Ascending aorta (tissue), 2 donors: ENCODE measurements around the gene MT1H. TPM values are rescaled to one million over a fixed set of nuclear protein-coding genes. Genes with fewer than 3 reads are reported as not detected.

ENCODE experiments used
- DNase-seq, 2 donors: peaks; one replicate each; pipeline ENCODE4 v3.0.0-alpha.2; 2019; ENCODE audit warnings: low spot score in 2 of 2
- H3K27ac ChIP-seq, 2 donors: fragments of 200-600 bp; sonication (generic); one replicate each; pipeline ENCODE4 v1.5.1; 2016 to 2017; ENCODE audit warnings: mild to moderate bottlenecking in 1 of 2
- H3K27me3 ChIP-seq: fragments of 200-600 bp; sonication (generic); one replicate; pipeline ENCODE4 v1.5.1; 2017
- H3K36me3 ChIP-seq, 2 donors: fragments of 200-600 bp; sonication (generic); one replicate each; pipeline ENCODE4 v1.5.1; 2016
- H3K4me1 ChIP-seq, 2 donors: fragments of 200-600 bp; sonication (generic); one replicate each; pipeline ENCODE4 v1.5.1; 2016 to 2017; ENCODE audit warnings: mild to moderate bottlenecking in 1 of 2
- H3K4me3 ChIP-seq, 2 donors: fragments of 200-600 bp; sonication (generic); one replicate each; pipeline ENCODE4 v1.5.1; 2016 to 2017; ENCODE audit warnings: mild to moderate bottlenecking in 1 of 2
- H3K9me3 ChIP-seq, 2 donors: fragments of 200-600 bp; sonication (generic); one replicate each; pipeline ENCODE4 v1.5.1; 2016
- intact Hi-C: fragments of 100-400 bp; cut with DNase I; formaldehyde crosslinking; loops from one replicate; pipeline ENCODE4 v1.15.1; 2023
- total RNA-seq: library from RNA; depleted of rRNA; stranded (reverse); fragments of >200 nt; gene quantifications from one replicate; pipeline ENCODE4 v1.1.0, GENCODE V29; 2016
- TF ChIP-seq, protein P1 (sequence below), 3 experiments: fragments of 200-600 bp in 2 of 3; fragments of 450-650 bp in 1 of 3; sonication (generic) in 2 of 3; IDR thresholded peaks; one replicate each; pipeline ENCODE4 v1.5.1; 2016 to 2019; ENCODE audit warnings: antibody characterized with exemption in 3 of 3, mild to moderate bottlenecking in 1 of 3, moderate library complexity in 1 of 3

The MT1H gene
- total RNA-seq, 1 donor from 2014 or later, result not detected

DNA sequence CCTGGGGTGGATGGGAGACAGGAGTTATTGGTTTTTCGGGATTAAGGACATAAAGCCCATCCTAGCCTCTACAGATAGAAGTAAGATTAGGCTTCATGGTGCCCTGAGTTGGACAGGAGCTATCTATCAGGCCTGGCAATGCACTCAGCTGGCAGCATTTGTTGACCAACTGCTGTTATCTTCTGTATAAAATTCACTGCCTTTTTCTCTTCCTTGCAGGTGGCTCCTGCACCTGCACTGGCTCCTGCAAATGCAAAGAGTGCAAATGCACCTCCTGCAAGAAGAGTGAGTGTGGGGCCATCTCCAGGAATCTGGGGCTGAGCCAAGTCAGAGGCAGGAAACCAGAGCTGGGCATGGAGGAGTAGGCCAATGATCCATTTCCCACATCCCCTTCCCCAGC, 30.6 kb upstream of the MT1H start:
- Histone ChIP-seq H3K4me3 (no peak overlapping the region), H3K27ac (peak overlapping the region in 1 of 2 donors; percentile 82), H3K36me3 (no peaks in the 10 kb centered on the region), H3K4me1 (peaks cover 6 to 24% of the 10 kb centered on the region in 2 donors), H3K27me3 (no peaks in the 10 kb centered on the region), H3K9me3 (no peaks in the 10 kb centered on the region)
- DNase-seq, result no peak
- intact Hi-C loops, result loop anchor here (10.0 kb wide), 1 partner anchor 546 kb away; the partner anchor contains the start of genes PSME3IP1 and RSPRY1
- TF ChIP-seq, protein P1, sequence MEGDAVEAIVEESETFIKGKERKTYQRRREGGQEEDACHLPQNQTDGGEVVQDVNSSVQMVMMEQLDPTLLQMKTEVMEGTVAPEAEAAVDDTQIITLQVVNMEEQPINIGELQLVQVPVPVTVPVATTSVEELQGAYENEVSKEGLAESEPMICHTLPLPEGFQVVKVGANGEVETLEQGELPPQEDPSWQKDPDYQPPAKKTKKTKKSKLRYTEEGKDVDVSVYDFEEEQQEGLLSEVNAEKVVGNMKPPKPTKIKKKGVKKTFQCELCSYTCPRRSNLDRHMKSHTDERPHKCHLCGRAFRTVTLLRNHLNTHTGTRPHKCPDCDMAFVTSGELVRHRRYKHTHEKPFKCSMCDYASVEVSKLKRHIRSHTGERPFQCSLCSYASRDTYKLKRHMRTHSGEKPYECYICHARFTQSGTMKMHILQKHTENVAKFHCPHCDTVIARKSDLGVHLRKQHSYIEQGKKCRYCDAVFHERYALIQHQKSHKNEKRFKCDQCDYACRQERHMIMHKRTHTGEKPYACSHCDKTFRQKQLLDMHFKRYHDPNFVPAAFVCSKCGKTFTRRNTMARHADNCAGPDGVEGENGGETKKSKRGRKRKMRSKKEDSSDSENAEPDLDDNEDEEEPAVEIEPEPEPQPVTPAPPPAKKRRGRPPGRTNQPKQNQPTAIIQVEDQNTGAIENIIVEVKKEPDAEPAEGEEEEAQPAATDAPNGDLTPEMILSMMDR (IDR thresholded peaks at IDR 0.05), result no peak

DNA sequence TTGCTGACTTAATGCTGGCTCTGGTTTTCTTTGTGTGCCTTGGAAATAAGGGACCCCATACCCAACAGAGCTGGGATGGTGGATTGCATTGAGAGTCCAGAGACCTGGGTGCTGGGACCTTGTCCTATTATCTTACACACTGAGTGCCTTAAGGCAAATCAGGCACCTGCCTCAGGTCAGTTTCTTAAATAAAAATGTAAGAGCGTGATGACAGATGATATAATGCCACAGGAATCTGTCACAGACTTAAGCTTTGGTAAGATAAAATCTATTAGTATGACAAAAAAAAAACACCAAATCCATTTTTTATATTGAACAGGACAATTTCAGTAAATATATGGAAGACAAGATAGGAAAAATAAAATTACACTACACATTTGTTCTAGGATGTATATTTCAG, 29.5 kb upstream of the MT1H start:
- no peak for DNase-seq
- Histone ChIP-seq H3K27me3 (no peaks in the 10 kb centered on the region), H3K4me1 (peaks cover 6 to 24% of the 10 kb centered on the region in 2 donors), H3K9me3 (no peaks in the 10 kb centered on the region), H3K27ac (no peak overlapping the region), H3K36me3 (no peaks in the 10 kb centered on the region), H3K4me3 (no peak overlapping the region)
- intact Hi-C loops, result loop anchor here (5.0 kb wide), 1 partner anchor 123 kb away; no protein-coding TSS in a partner anchor
- TF ChIP-seq, protein P1 (IDR thresholded peaks at IDR 0.05), result no peak

DNA sequence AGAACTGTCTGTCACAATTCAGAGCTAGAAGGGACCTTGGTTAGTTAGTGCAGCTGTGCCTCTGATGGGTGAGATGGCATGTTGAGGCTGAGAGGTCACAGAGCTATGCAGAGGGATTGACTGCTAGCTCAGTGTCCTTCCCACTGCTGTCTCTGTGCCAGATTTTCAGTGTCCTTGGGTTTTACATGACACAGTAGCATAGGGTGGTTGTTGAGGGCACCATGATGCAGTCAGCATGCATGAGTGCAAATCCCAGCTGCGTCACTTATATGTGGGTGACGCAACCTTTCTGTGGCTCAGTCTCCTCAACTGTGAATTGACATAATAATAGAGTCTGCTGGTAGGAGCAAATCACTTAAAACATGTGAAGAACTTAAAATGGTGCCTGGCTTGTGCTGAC, 28.4 kb upstream of the MT1H start:
- no peaks in the 10 kb centered on the region for H3K27me3 ChIP-seq

DNA sequence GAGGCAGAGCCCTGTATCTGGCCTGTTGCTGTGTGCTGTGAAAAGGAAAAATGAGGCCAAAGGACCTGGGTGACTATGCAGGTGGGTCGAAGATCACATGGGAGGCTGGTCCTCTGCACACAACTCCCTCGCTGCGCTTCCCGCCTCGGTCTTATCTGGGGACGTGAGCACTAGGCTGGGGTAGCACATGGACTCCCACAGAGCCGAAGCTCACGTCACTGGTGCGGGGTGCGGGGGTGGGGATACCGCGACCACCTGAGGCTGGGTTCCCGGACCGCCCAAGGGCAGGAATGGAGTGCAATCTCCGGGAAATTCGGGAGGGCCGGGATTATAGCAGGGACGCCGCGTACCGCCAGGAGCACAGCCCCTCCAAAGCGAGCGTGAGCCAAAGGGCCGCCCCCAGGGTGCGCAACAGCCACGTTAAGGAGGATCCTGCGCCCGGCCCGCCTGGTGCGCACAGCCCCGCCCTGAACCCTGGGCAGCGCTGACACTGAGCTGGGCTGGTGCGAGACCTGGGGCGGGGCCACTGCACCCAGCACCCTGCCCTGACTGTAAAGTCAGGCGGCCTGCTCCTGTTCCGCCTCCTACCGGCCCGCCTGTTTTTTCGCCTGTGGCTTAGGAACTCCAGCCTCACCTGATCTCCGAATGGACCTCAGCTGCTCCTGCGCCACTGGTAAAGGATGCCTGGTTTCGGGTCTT, 26.4 kb upstream of the MT1H start:
- Histone ChIP-seq H3K27ac (peak overlapping the region; percentile 62 to 78), H3K27me3 (no peaks in the 10 kb centered on the region), H3K9me3 (no peaks in the 10 kb centered on the region), H3K36me3 (no peaks in the 10 kb centered on the region), H3K4me3 (peak overlapping the region; percentile 48 to 62), H3K4me1 (peaks cover 6 to 23% of the 10 kb centered on the region in 2 donors)
- TF ChIP-seq, protein P1 (IDR thresholded peaks at IDR 0.05), result peak; percentile 37 to 71 (median 53)
- intact Hi-C loops, result loop anchor here (5.0 kb wide), 1 partner anchor 126 kb away; no protein-coding TSS in a partner anchor
- DNase-seq, result peak; percentile 50 to 91

More for the DNA sequence above, 28.4 kb upstream of the MT1H start:
- Histone ChIP-seq H3K9me3 (no peaks in the 10 kb centered on the region), H3K36me3 (no peaks in the 10 kb centered on the region), H3K4me1 (peaks cover 6 to 24% of the 10 kb centered on the region in 2 donors), H3K27ac (no peak overlapping the region), H3K4me3 (no peak overlapping the region)
- intact Hi-C loops, result loop anchor here (5.0 kb wide), 1 partner anchor 124 kb away; no protein-coding TSS in a partner anchor
- TF ChIP-seq, protein P1 (IDR thresholded peaks at IDR 0.05), result no peak
- DNase-seq, result no peak

DNA sequence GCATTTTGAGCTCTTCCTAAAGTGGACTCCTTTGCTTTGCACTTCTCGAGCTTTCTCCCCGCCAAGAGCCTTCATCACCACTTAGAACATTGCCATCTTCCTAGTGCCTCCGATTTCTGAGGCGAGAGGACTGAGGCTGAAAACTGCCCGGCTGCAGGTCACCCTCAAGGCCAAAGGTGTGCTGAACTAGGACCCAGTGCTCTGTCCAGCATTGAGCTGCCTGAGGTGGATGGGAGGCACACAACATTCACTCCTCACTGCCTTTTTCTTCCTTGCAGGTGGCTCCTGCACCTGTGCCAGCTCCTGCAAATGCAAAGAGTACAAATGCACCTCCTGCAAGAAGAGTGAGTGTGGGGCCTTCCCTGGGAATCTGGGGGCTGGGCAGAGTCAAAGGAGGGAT, 25.8 kb upstream of the MT1H start:
- Histone ChIP-seq H3K27ac (peak overlapping the region; percentile 62 to 78), H3K27me3 (no peaks in the 10 kb centered on the region), H3K4me3 (peak overlapping the region; percentile 48 to 62), H3K4me1 (peaks cover 6 to 17% of the 10 kb centered on the region in 2 donors), H3K9me3 (no peaks in the 10 kb centered on the region), H3K36me3 (no peaks in the 10 kb centered on the region)
- TF ChIP-seq, protein P1 (IDR thresholded peaks at IDR 0.05), result no peak
- intact Hi-C loops, result loop anchor here (5.0 kb wide), 1 partner anchor 127 kb away; no protein-coding TSS in a partner anchor
- no peak for DNase-seq
